IMR-90 (cell line): ENCODE data around the gene PSMD1. TPM values are rescaled to one million over a fixed set of nuclear protein-coding genes. Genes with fewer than 3 reads are reported as not detected.

ENCODE experiments used
- ATAC-seq: fragments of 200-7000 bp; cut with Tn5 transposase; 2 replicates; pipeline ENCODE4 v1.9.1; 2020; ENCODE audit warnings: low read depth, mild to moderate bottlenecking, moderate library complexity
- BruUV-seq: library from RNA; stranded (reverse); fragments of 400-500 nt; replicated peaks from 2 replicates; lab custom pipeline; 2021; lab: Mats Ljungman, UMichigan
- CTCF ChIA-PET: fragments of 300-600 bp; formaldehyde crosslinking; extraction: SDS; loops from one replicate; lab custom pipeline; 2021; ENCODE audit warnings: antibody characterized with exemption; lab: Yijun Ruan, JAX
- POLR2A ChIA-PET: fragments of 300-600 bp; sonication (Branson Sonifier 250); formaldehyde crosslinking; loops from one replicate; lab custom pipeline; 2022; ENCODE audit warnings: antibody characterized with exemption; ENCODE audit not compliant: unreplicated experiment; lab: Charles Lee
- DNase-seq: peaks from one replicate; pipeline ENCODE4 v3.0.0; 2013
- H2AFZ ChIP-seq: replicated peaks from 2 replicates; pipeline ENCODE3; 2013; ENCODE audit warnings: low read length, mild to moderate bottlenecking; ENCODE audit not compliant: poor library complexity
- H2AK5ac ChIP-seq: 2 replicates; pipeline ENCODE4 v1.6.1; 2013; ENCODE audit warnings: low read depth, low read length, inconsistent platforms
- H2AK9ac ChIP-seq: replicated peaks from 2 replicates; pipeline ENCODE3; 2013; ENCODE audit warnings: mild to moderate bottlenecking, low read depth, low read length, moderate library complexity; ENCODE audit not compliant: poor library complexity
- H2BK120ac ChIP-seq: 2 replicates; pipeline ENCODE4 v1.6.1; 2013; ENCODE audit warnings: low read depth, low read length, inconsistent platforms
- H2BK15ac ChIP-seq: 3 replicates; pipeline ENCODE4 v1.6.1; 2013; ENCODE audit warnings: low read depth, low read length, inconsistent platforms
- H2BK20ac ChIP-seq: 2 replicates; pipeline ENCODE4 v1.6.1; 2013; ENCODE audit warnings: low read depth, mild to moderate bottlenecking, inconsistent platforms, low read length, moderate library complexity
- H2BK5ac ChIP-seq: 2 replicates; pipeline ENCODE4 v1.6.1; 2013; ENCODE audit warnings: mild to moderate bottlenecking, low read depth, low read length, inconsistent platforms; ENCODE audit not compliant: poor library complexity, severe bottlenecking
- H3K14ac ChIP-seq: replicated peaks from 2 replicates; pipeline ENCODE4 v1.6.1; 2013; ENCODE audit warnings: low read depth, low read length, inconsistent platforms
- H3K18ac ChIP-seq: 2 replicates; pipeline ENCODE4 v1.6.1; 2013; ENCODE audit warnings: low read depth, low read length, control low read depth
- H3K23ac ChIP-seq: 2 replicates; pipeline ENCODE4 v1.6.1; 2013; ENCODE audit warnings: low read depth, low read length, inconsistent platforms
- H3K27ac ChIP-seq: 2 replicates; pipeline ENCODE4 v1.5.1; 2013; ENCODE audit warnings: mild to moderate bottlenecking, control low read depth, low read length; ENCODE audit not compliant: insufficient read depth
- H3K27me3 ChIP-seq: 2 replicates; pipeline ENCODE4 v1.6.1; 2013; ENCODE audit warnings: low read length; ENCODE audit not compliant: control insufficient read depth, insufficient read depth
- H3K36me3 ChIP-seq: 2 replicates; pipeline ENCODE4 v1.6.1; 2013; ENCODE audit warnings: low read length, mixed read lengths; ENCODE audit not compliant: control insufficient read depth, insufficient read depth
- H3K4ac ChIP-seq: 2 replicates; pipeline ENCODE4 v1.6.1; 2013; ENCODE audit warnings: low read depth, low read length, inconsistent platforms
- H3K4me1 ChIP-seq: 2 replicates; pipeline ENCODE4 v1.6.1; 2013; ENCODE audit warnings: low read length, mixed read lengths; ENCODE audit not compliant: control insufficient read depth, insufficient read depth
- H3K4me2 ChIP-seq: 2 replicates; pipeline ENCODE4 v1.6.1; 2013; ENCODE audit warnings: low read depth, mild to moderate bottlenecking, control low read depth, low read length, moderate library complexity
- H3K4me3 ChIP-seq: 2 replicates; pipeline ENCODE4 v1.5.1; 2013; ENCODE audit warnings: low read depth, mild to moderate bottlenecking, control low read depth, low read length, moderate library complexity; ENCODE audit not compliant: insufficient read depth
- H3K56ac ChIP-seq: 2 replicates; pipeline ENCODE4 v1.6.1; 2013; ENCODE audit warnings: low read length, inconsistent platforms; ENCODE audit not compliant: insufficient read depth; ENCODE audit errors: extremely low read depth
- H3K79me1 ChIP-seq, 2 experiments: 2 replicates each; pipeline ENCODE4 v1.6.1; 2013; ENCODE audit warnings: low read length in 2 of 2, inconsistent platforms in 1 of 2, low read depth in 1 of 2
- H3K9ac ChIP-seq: 2 replicates; pipeline ENCODE4 v1.6.1; 2013; ENCODE audit warnings: low read depth, low read length, control low read depth
- H3K9me1 ChIP-seq: 2 replicates; pipeline ENCODE4 v1.6.1; 2013; ENCODE audit warnings: low read length, inconsistent platforms; ENCODE audit not compliant: insufficient read depth
- H3K9me3 ChIP-seq: 2 replicates; pipeline ENCODE4 v1.6.1; 2013; ENCODE audit warnings: low read length; ENCODE audit not compliant: control insufficient read depth, insufficient read depth
- H4K20me1 ChIP-seq: 2 replicates; pipeline ENCODE4 v1.6.1; 2013; ENCODE audit warnings: low read length, inconsistent platforms; ENCODE audit not compliant: insufficient read depth
- H4K5ac ChIP-seq: 2 replicates; pipeline ENCODE4 v1.6.1; 2013; ENCODE audit warnings: mild to moderate bottlenecking, low read depth, low read length, control low read depth
- H4K8ac ChIP-seq, 2 experiments: 2 replicates each; pipeline ENCODE4 v1.6.1; 2013; ENCODE audit warnings: low read depth in 2 of 2, low read length in 2 of 2, control low read depth in 1 of 2, inconsistent platforms in 1 of 2
- H4K91ac ChIP-seq: 2 replicates; pipeline ENCODE4 v1.6.1; 2013; ENCODE audit warnings: low read depth, low read length, inconsistent platforms; ENCODE audit not compliant: insufficient read depth
- BHLHE40 ChIP-seq: fragments of 150-350 bp; IDR thresholded peaks from 2 replicates; pipeline ENCODE4 v1.6.1; 2016; ENCODE audit warnings: mild to moderate bottlenecking, low read depth, low read length
- CEBPB ChIP-seq: IDR thresholded peaks from 2 replicates; pipeline ENCODE4 v1.6.1; 2012; ENCODE audit warnings: low read depth, low read length, improper control_type of control experiment
- CHD1 ChIP-seq: IDR thresholded peaks from 2 replicates; pipeline ENCODE4 v1.6.1; 2012; ENCODE audit warnings: low read depth, low read length, improper control_type of control experiment
- FOS ChIP-seq: fragments of 150-350 bp; IDR thresholded peaks from 2 replicates; pipeline ENCODE4 v1.6.1; 2016; ENCODE audit warnings: low read depth, low read length
- MAFK ChIP-seq: IDR thresholded peaks from 2 replicates; pipeline ENCODE4 v1.6.1; 2012; ENCODE audit warnings: low read depth, low read length, improper control_type of control experiment
- MAZ ChIP-seq: IDR thresholded peaks from 2 replicates; pipeline ENCODE4 v1.6.1; 2012; ENCODE audit warnings: low read depth, mild to moderate bottlenecking, low read length, improper control_type of control experiment, moderate library complexity, borderline replicate concordance
- MXI1 ChIP-seq: IDR thresholded peaks from 2 replicates; pipeline ENCODE4 v1.6.1; 2012; ENCODE audit warnings: low read depth, mild to moderate bottlenecking, low read length, moderate library complexity, borderline replicate concordance
- NFE2L2 ChIP-seq: fragments of 150-350 bp; IDR thresholded peaks from 2 replicates; pipeline ENCODE4 v1.6.1; 2016; ENCODE audit warnings: low read depth, mild to moderate bottlenecking, low read length
- POLR2A ChIP-seq: IDR thresholded peaks from 2 replicates; pipeline ENCODE4 v1.6.1; 2012; ENCODE audit warnings: mild to moderate bottlenecking, low read depth, low read length
- RAD21 ChIP-seq: IDR thresholded peaks from 2 replicates; pipeline ENCODE4 v1.6.1; 2012; ENCODE audit warnings: low read length, improper control_type of control experiment
- RCOR1 ChIP-seq: IDR thresholded peaks from 2 replicates; pipeline ENCODE4 v1.6.1; 2012; ENCODE audit warnings: mild to moderate bottlenecking, low read length, improper control_type of control experiment; ENCODE audit not compliant: insufficient replicate concordance
- RFX5 ChIP-seq: IDR thresholded peaks from 2 replicates; pipeline ENCODE4 v1.8.0; 2012; ENCODE audit warnings: low read depth, mild to moderate bottlenecking, low read length, moderate library complexity
- SMC3 ChIP-seq: fragments of 150-350 bp; IDR thresholded peaks from 2 replicates; pipeline ENCODE4 v1.6.1; 2016; ENCODE audit warnings: low read depth, mild to moderate bottlenecking, antibody characterized with exemption, low read length, moderate library complexity
- WGBS, 2 experiments: methylation state at CpG; one replicate each; pipeline versions ENCODE4 v1.1.5 to v1.1.7; 2013; ENCODE audit warnings: missing lambda C conversion rate in 2 of 2; ENCODE audit not compliant: insufficient read length in 1 of 2; ENCODE audit errors: extremely low coverage in 2 of 2; 5-methylcytosine and 5-hydroxymethylcytosine counted together
- dilution Hi-C: fragments of 300-500 bp; cut with HindIII; formaldehyde crosslinking; loops from one replicate; pipeline ENCODE4 v1.14.3; 2018; ENCODE audit warnings: low sequenced_read_pairs; ENCODE audit not compliant: unreplicated experiment
- in situ Hi-C: fragments of 300-500 bp; cut with MboI; formaldehyde crosslinking; loops from 3 replicates; pipeline ENCODE4 v1.14.3; 2019; ENCODE audit warnings: low sequenced_read_pairs, inconsistent platforms, mixed read lengths
- intact Hi-C: fragments of 100-400 bp; cut with micrococcal nuclease; formaldehyde crosslinking; loops from 2 replicates; pipeline ENCODE4 v1.10.0; 2022
- polyA plus RNA-seq, 3 experiments: library from polyadenylated mRNA; depleted of rRNA; stranded (reverse); fragments of >200 nt; gene quantifications; 2 replicates each; pipeline ENCODE4 v1.2.3, GENCODE V29; 2012; ENCODE audit warnings: low replicate concordance in 1 of 3
- total RNA-seq: library from RNA; depleted of rRNA; stranded (reverse); fragments of >200 nt; gene quantifications from 2 replicates; pipeline ENCODE4 v1.2.3, GENCODE V29; 2012
- TF ChIP-seq, protein P1 (sequence below): fragments of 150-350 bp; IDR thresholded peaks from 2 replicates; pipeline ENCODE4 v1.6.1; 2016; ENCODE audit warnings: low read depth, mild to moderate bottlenecking, low read length, moderate library complexity, borderline replicate concordance
- TF ChIP-seq, protein P2 (sequence below): conservative IDR thresholded peaks from 2 replicates; pipeline ENCODE4 v1.5.1; 2012; ENCODE audit warnings: mild to moderate bottlenecking, low read depth, low read length, improper control_type of control experiment
- TF ChIP-seq, protein P3 (sequence below): fragments of 150-350 bp; IDR thresholded peaks from 2 replicates; pipeline ENCODE4 v1.6.1; 2017; ENCODE audit warnings: mild to moderate bottlenecking, antibody characterized with exemption, low read length, low read depth

PSMD1 gene
- total and polyA plus RNA-seq, 2 of the 4 experiments (the other 2 are of a cell fraction) = 89.8 to 181 TPM

DNA sequence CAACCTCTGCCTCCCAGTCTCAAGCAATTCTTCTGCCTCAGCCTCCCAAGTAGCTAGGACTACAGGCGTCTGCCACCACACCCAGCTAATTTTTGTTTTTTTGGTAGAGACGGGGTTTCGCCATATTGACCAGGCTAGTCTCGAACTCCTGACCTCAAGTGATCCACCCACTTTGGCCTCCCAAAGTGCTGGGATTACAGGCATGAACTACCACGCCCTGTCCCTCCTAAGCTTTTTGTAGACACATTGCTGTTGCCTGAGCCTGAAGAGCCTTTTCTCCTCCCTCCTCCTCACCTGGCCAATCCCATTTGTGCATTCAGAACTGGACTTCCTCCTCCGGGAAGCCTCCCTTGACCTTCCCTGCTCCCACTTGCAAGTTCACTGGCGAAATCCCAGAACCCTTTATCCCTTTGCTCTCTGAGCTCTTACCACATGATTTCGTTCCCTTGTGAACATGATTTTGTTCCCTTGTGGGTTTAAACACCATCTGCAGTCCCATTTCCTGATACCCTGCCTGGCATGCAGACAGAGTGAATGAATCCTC lies 16.8 kb upstream of the PSMD1 start:
- TF ChIP-seq, protein P1, sequence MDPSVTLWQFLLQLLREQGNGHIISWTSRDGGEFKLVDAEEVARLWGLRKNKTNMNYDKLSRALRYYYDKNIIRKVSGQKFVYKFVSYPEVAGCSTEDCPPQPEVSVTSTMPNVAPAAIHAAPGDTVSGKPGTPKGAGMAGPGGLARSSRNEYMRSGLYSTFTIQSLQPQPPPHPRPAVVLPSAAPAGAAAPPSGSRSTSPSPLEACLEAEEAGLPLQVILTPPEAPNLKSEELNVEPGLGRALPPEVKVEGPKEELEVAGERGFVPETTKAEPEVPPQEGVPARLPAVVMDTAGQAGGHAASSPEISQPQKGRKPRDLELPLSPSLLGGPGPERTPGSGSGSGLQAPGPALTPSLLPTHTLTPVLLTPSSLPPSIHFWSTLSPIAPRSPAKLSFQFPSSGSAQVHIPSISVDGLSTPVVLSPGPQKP = no peak
- TF ChIP-seq MAZ (no peak), MAFK (no peak), POLR2A (no peak), CEBPB (no peak), BHLHE40 (no peak), MXI1 (no peak), RCOR1 (no peak), RAD21 (no peak), NFE2L2 (no peak), FOS (no peak), SMC3 (no peak), CHD1 (no peak), RFX5 (no peak)
- TF ChIP-seq, protein P2, sequence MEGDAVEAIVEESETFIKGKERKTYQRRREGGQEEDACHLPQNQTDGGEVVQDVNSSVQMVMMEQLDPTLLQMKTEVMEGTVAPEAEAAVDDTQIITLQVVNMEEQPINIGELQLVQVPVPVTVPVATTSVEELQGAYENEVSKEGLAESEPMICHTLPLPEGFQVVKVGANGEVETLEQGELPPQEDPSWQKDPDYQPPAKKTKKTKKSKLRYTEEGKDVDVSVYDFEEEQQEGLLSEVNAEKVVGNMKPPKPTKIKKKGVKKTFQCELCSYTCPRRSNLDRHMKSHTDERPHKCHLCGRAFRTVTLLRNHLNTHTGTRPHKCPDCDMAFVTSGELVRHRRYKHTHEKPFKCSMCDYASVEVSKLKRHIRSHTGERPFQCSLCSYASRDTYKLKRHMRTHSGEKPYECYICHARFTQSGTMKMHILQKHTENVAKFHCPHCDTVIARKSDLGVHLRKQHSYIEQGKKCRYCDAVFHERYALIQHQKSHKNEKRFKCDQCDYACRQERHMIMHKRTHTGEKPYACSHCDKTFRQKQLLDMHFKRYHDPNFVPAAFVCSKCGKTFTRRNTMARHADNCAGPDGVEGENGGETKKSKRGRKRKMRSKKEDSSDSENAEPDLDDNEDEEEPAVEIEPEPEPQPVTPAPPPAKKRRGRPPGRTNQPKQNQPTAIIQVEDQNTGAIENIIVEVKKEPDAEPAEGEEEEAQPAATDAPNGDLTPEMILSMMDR = no peak
- TF ChIP-seq, protein P3, sequence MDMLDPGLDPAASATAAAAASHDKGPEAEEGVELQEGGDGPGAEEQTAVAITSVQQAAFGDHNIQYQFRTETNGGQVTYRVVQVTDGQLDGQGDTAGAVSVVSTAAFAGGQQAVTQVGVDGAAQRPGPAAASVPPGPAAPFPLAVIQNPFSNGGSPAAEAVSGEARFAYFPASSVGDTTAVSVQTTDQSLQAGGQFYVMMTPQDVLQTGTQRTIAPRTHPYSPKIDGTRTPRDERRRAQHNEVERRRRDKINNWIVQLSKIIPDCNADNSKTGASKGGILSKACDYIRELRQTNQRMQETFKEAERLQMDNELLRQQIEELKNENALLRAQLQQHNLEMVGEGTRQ = no peak
- Histone ChIP-seq H2AFZ (no peak overlapping the region), H3K4me3 (no peak overlapping the region), H3K4me2 (no peak overlapping the region), H2AK9ac (no peak overlapping the region), H2AK5ac (no peak overlapping the region), H4K91ac (no peak overlapping the region), H2BK5ac (no peak overlapping the region), H3K4me1 (no peaks in the 10 kb centered on the region), H3K36me3 (no peaks in the 10 kb centered on the region), H3K27me3 (peaks cover 67% of the 10 kb centered on the region), H3K56ac (no peak overlapping the region), H3K9me1 (no peaks in the 10 kb centered on the region; the same call in 1 of the 2 replicates), H2BK20ac (no peak overlapping the region), H3K79me1 (no peaks in the 10 kb centered on the region), H3K9me3 (peaks cover 3% of the 10 kb centered on the region; the same call in 1 of the 2 replicates), H2BK15ac (no peak overlapping the region), H4K8ac (no peak overlapping the region), H3K9ac (no peak overlapping the region), H3K18ac (no peak overlapping the region), H4K5ac (no peak overlapping the region), H3K4ac (no peak overlapping the region), H2BK120ac (no peak overlapping the region), H4K20me1 (no peaks in the 10 kb centered on the region), H3K27ac (no peak overlapping the region), H3K14ac (no peak overlapping the region), H3K23ac (no peak overlapping the region)
- in situ Hi-C loops = no loop called here
- ChIA-PET POLR2A (no interaction called here), CTCF (no interaction called here)
- intact Hi-C loops = no loop called here
- 73% methylated on average over 7 of the region's 8 CpGs; no CpG with 5 or more reads in 1 of the 2 experiments for WGBS, 2 experiments
- dilution Hi-C loops = no loop called here
- no peak for ATAC-seq
- DNase-seq = no peak
- no TSS peak for BruUV-seq
